Measurements from ENCODE around the gene NGF.

GRCh38 chr1:115278211-115278610 is 59.8 kb downstream of the NGF start:
- TF ChIP-seq, protein P1, sequence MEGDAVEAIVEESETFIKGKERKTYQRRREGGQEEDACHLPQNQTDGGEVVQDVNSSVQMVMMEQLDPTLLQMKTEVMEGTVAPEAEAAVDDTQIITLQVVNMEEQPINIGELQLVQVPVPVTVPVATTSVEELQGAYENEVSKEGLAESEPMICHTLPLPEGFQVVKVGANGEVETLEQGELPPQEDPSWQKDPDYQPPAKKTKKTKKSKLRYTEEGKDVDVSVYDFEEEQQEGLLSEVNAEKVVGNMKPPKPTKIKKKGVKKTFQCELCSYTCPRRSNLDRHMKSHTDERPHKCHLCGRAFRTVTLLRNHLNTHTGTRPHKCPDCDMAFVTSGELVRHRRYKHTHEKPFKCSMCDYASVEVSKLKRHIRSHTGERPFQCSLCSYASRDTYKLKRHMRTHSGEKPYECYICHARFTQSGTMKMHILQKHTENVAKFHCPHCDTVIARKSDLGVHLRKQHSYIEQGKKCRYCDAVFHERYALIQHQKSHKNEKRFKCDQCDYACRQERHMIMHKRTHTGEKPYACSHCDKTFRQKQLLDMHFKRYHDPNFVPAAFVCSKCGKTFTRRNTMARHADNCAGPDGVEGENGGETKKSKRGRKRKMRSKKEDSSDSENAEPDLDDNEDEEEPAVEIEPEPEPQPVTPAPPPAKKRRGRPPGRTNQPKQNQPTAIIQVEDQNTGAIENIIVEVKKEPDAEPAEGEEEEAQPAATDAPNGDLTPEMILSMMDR (IDR thresholded peaks at IDR 0.05), result no peak
- TF ChIP-seq POLR2A (IDR thresholded peaks at IDR 0.05), result no peak

All from adrenal gland (tissue), 5 donors.